ENCODE measurements around the gene SH3GL3. TPM values are rescaled to one million over a fixed set of nuclear protein-coding genes. Genes with fewer than 3 reads are reported as not detected.

SH3GL3 gene
- total and polyA plus RNA-seq, 2 of the 13 experiments (the other 11 are each of a cell fraction or from before 2014, with no cell fraction given), result not detected

DNA sequence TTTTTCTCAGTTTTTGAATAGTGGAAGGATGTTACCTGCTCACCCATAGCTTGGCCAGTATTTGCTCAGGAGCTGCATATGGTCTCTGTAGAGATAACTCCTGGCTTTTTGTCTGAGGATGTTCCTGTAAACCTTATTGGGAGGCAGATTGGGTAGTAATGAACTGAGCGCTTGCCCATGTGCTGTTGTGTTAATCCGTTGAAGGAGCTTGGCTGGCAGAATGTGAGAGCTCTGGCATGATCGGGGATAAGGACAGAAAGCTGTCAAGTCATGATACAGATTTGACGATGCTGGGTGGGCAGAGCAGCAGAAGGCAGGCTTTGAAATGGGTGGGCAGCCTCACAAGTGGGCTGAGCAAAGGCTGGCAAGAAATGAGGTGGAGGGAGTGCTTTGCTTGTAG, 27.4 kb downstream of the SH3GL3 start:
- no peak for ATAC-seq
- ChIA-PET POLR2A (no interaction called here), CTCF (ENCODE audit: low intra/inter-chr PET ratio, low total read pairs) (no interaction called here)
- DNase-seq (ENCODE audit: low spot score), result no peak
- TF ChIP-seq ZNF776 (CRISPR knock-in tag; IDR thresholded peaks at IDR 0.05) (no peak), GATA4 (IDR thresholded peaks at IDR 0.05; ENCODE audit: borderline replicate concordance, low read depth) (no peak), ZNF550 (CRISPR knock-in tag; IDR thresholded peaks at IDR 0.05; ENCODE audit: borderline replicate concordance) (no peak), ZNF7 (CRISPR knock-in tag; IDR thresholded peaks at IDR 0.05) (no peak), ISL2 (CRISPR knock-in tag; IDR thresholded peaks at IDR 0.05) (no peak), RERE (CRISPR knock-in tag; IDR thresholded peaks at IDR 0.05; ENCODE audit: low read depth) (no peak), HNF4G (IDR thresholded peaks at IDR 0.05; ENCODE audit: borderline replicate concordance, low read depth, low read length) (no peak), HNF4G (CRISPR knock-in tag; IDR thresholded peaks at IDR 0.05; ENCODE audit: borderline replicate concordance, low read depth) (no peak), YEATS4 (CRISPR knock-in tag; IDR thresholded peaks at IDR 0.05; ENCODE audit: borderline replicate concordance) (no peak), ARNTL (CRISPR knock-in tag; IDR thresholded peaks at IDR 0.05) (no peak)
- FAIRE-seq, result no peak
- no peaks in the 10 kb centered on the region for H3K79me2 ChIP-seq (ENCODE audit: insufficient read depth, low read length)
- H3K4me1 ChIP-seq (ENCODE audit: insufficient read depth, low read length), result no peaks in the 10 kb centered on the region
- H3K36me3 ChIP-seq (replicated peaks in 1 of 2; ENCODE audit: control insufficient read depth in 1 of 2, insufficient read depth in 2 of 2, low read length in 2 of 2), result no peaks in the 10 kb centered on the region
- in situ Hi-C loops (cut with HindIII; ENCODE audit: extremely low pct_ligation_motif_present, low pct_unique_long_range_greater_than_20kb) (no loop called here), intact Hi-C loops (cut with micrococcal nuclease; ENCODE audit: unreplicated experiment) (no loop called here)
- no peak overlapping the region for H3K9ac ChIP-seq (ENCODE audit: insufficient read depth, low read depth, low read length)
- no peaks in the 10 kb centered on the region for H3K9me3 ChIP-seq (ENCODE audit: low read length)
- no TSS peak for BruUV-seq (replicated peaks)
- WGBS (ENCODE audit: low lambda C conversion rate), result 55% methylated on average over 4 of the region's 4 CpGs
- no peak overlapping the region for H2AFZ ChIP-seq (ENCODE audit: low read length)
- H4K20me1 ChIP-seq (ENCODE audit: insufficient read depth, low read length), result no peaks in the 10 kb centered on the region
- no peak overlapping the region for H3K27ac ChIP-seq (ENCODE audit: extremely low read length, insufficient read depth, low read length)
- H3K4me3 ChIP-seq (replicated peaks in 1 of 3; ENCODE audit: insufficient read depth in 1 of 3, low read depth in 2 of 3, low read length in 3 of 3), result no peak overlapping the region
- H3K27me3 ChIP-seq (ENCODE audit: control insufficient read depth in 1 of 2, insufficient read depth in 2 of 2, low read length in 2 of 2), result no peaks in the 10 kb centered on the region; a peak in 1 of 5 replicates
- no peak overlapping the region for H3K4me2 ChIP-seq (ENCODE audit: low read depth, low read length)

Measured in HepG2 (cell line).